ENCODE data around the gene DLG1.

The DLG1 gene

GRCh38 chr3:197014942-197015575 is 283.4 kb downstream of the DLG1 start:
- Histone ChIP-seq H2AFZ (ENCODE audit: low read depth, low read length) (no peak overlapping the region), H2BK12ac (ENCODE audit: low read length in 2 of 2) (no peak overlapping the region), H3K14ac (ENCODE audit: low read length in 2 of 2) (no peak overlapping the region), H3K9me3 (ENCODE audit: control insufficient read depth, low read length) (no peaks in the 10 kb centered on the region), H4K91ac (ENCODE audit: low read length) (no peak overlapping the region), H3K23ac (ENCODE audit: low read length in 2 of 2) (no peak overlapping the region), H4K8ac (ENCODE audit: low read length) (no peak overlapping the region), H2BK15ac (ENCODE audit: low read depth, poor library complexity, severe bottlenecking) (no peak overlapping the region), H3K4me1 (ENCODE audit: control insufficient read depth, insufficient read depth, low read depth, low read length) (no peaks in the 10 kb centered on the region), H3K79me1 (replicated peaks; ENCODE audit: low read length, poor library complexity, severe bottlenecking) (no peaks in the 10 kb centered on the region), H2AK5ac (ENCODE audit: low read length, severe bottlenecking) (no peak overlapping the region), H2BK5ac (ENCODE audit: low read depth, low read length, poor library complexity, severe bottlenecking) (no peak overlapping the region), H3K4me3 (ENCODE audit: insufficient read depth in 1 of 2, low read depth in 1 of 2, low read length in 2 of 2) (no peak overlapping the region), H2BK120ac (ENCODE audit: low read depth, low read length) (no peak overlapping the region), H3K36me3 (ENCODE audit: control insufficient read depth in 1 of 2, insufficient read depth in 2 of 2, low read depth in 1 of 2, low read length in 2 of 2) (no peaks in the 10 kb centered on the region), H3K18ac (ENCODE audit: low read depth in 1 of 2, low read length in 2 of 2) (no peak overlapping the region), H3K9ac (ENCODE audit: low read length) (no peak overlapping the region), H3K4me2 (ENCODE audit: low read length, poor library complexity, severe bottlenecking) (no peak overlapping the region), H3K27ac (ENCODE audit: low read length, poor library complexity, severe bottlenecking) (no peak overlapping the region), H3K27me3 (ENCODE audit: control insufficient read depth in 1 of 2, insufficient read depth in 1 of 2, low read length in 2 of 2) (peaks cover 11 to 29% of the 10 kb centered on the region in 2 experiments), H3K4ac (ENCODE audit: low read depth in 1 of 2, low read length in 2 of 2) (no peak overlapping the region)
- DNase-seq, result no peak
- WGBS, result 92% methylated on average over 22 of the region's 22 CpGs

- Histone ChIP-seq H3K4me3 (ENCODE audit: insufficient read depth in 1 of 2, low read depth in 1 of 2, low read length in 2 of 2) (no peak overlapping the region), H3K27me3 (ENCODE audit: control insufficient read depth in 1 of 2, insufficient read depth in 1 of 2, low read length in 2 of 2) (peaks cover 9 to 19% of the 10 kb centered on the region in 2 experiments)
- WGBS, result 95% methylated on average over 6 of the region's 6 CpGs
Observed at GRCh38 chr3:197014024-197014423, 284.4 kb downstream of the DLG1 start.

GRCh38 chr3:197012540-197012883 is 285.9 kb downstream of the DLG1 start:
- H3K36me3 ChIP-seq (ENCODE audit: control insufficient read depth in 1 of 2, insufficient read depth in 2 of 2, low read depth in 1 of 2, low read length in 2 of 2), result no peaks in the 10 kb centered on the region
- H2BK15ac ChIP-seq (ENCODE audit: low read depth, poor library complexity, severe bottlenecking), result no peak overlapping the region
- H3K4me2 ChIP-seq (ENCODE audit: low read length, poor library complexity, severe bottlenecking), result no peak overlapping the region
- H3K9me3 ChIP-seq (ENCODE audit: control insufficient read depth, low read length), result no peaks in the 10 kb centered on the region
- no peak overlapping the region for H2BK12ac ChIP-seq (ENCODE audit: low read length in 2 of 2)
- DNase-seq, result no peak
- WGBS, result 81% methylated on average over 6 of the region's 7 CpGs
- H4K91ac ChIP-seq (ENCODE audit: low read length), result no peak overlapping the region
- H3K9ac ChIP-seq (ENCODE audit: low read length), result no peak overlapping the region
- no peaks in the 10 kb centered on the region for H3K4me1 ChIP-seq (ENCODE audit: control insufficient read depth, insufficient read depth, low read depth, low read length)
- no peaks in the 10 kb centered on the region for H3K79me1 ChIP-seq (replicated peaks; ENCODE audit: low read length, poor library complexity, severe bottlenecking)
- H2BK5ac ChIP-seq (ENCODE audit: low read depth, low read length, poor library complexity, severe bottlenecking), result no peak overlapping the region
- no peak overlapping the region for H3K14ac ChIP-seq (ENCODE audit: low read length in 2 of 2)
- H2AK5ac ChIP-seq (ENCODE audit: low read length, severe bottlenecking), result no peak overlapping the region
- peaks cover 17 to 25% of the 10 kb centered on the region in 2 experiments for H3K27me3 ChIP-seq (ENCODE audit: control insufficient read depth in 1 of 2, insufficient read depth in 1 of 2, low read length in 2 of 2)
- no peak overlapping the region for H3K23ac ChIP-seq (ENCODE audit: low read length in 2 of 2)
- H2BK120ac ChIP-seq (ENCODE audit: low read depth, low read length), result no peak overlapping the region
- no peak overlapping the region for H4K8ac ChIP-seq (ENCODE audit: low read length)
- no peak overlapping the region for H3K4me3 ChIP-seq (ENCODE audit: insufficient read depth in 1 of 2, low read depth in 1 of 2, low read length in 2 of 2)
- H3K18ac ChIP-seq (ENCODE audit: low read depth in 1 of 2, low read length in 2 of 2), result no peak overlapping the region
- H3K4ac ChIP-seq (ENCODE audit: low read depth in 1 of 2, low read length in 2 of 2), result no peak overlapping the region
- no peak overlapping the region for H3K27ac ChIP-seq (ENCODE audit: low read length, poor library complexity, severe bottlenecking)
- H2AFZ ChIP-seq (ENCODE audit: low read depth, low read length), result no peak overlapping the region

More at GRCh38 chr3:197014024-197014423, 284.4 kb downstream of the DLG1 start:
- H2BK5ac ChIP-seq (ENCODE audit: low read depth, low read length, poor library complexity, severe bottlenecking), result no peak overlapping the region
- H3K79me1 ChIP-seq (replicated peaks; ENCODE audit: low read length, poor library complexity, severe bottlenecking), result no peaks in the 10 kb centered on the region
- H4K8ac ChIP-seq (ENCODE audit: low read length), result no peak overlapping the region
- no peaks in the 10 kb centered on the region for H3K4me1 ChIP-seq (ENCODE audit: control insufficient read depth, insufficient read depth, low read depth, low read length)
- H2AFZ ChIP-seq (ENCODE audit: low read depth, low read length), result no peak overlapping the region
- H3K9me3 ChIP-seq (ENCODE audit: control insufficient read depth, low read length), result no peaks in the 10 kb centered on the region
- no peak overlapping the region for H2BK15ac ChIP-seq (ENCODE audit: low read depth, poor library complexity, severe bottlenecking)
- no peak overlapping the region for H3K23ac ChIP-seq (ENCODE audit: low read length in 2 of 2)
- H3K18ac ChIP-seq (ENCODE audit: low read depth in 1 of 2, low read length in 2 of 2), result no peak overlapping the region
- no peak overlapping the region for H4K91ac ChIP-seq (ENCODE audit: low read length)
- no peak overlapping the region for H3K4ac ChIP-seq (ENCODE audit: low read depth in 1 of 2, low read length in 2 of 2)
- no peaks in the 10 kb centered on the region for H3K36me3 ChIP-seq (ENCODE audit: control insufficient read depth in 1 of 2, insufficient read depth in 2 of 2, low read depth in 1 of 2, low read length in 2 of 2)
- H2BK120ac ChIP-seq (ENCODE audit: low read depth, low read length), result no peak overlapping the region
- H3K14ac ChIP-seq (ENCODE audit: low read length in 2 of 2), result no peak overlapping the region
- H2BK12ac ChIP-seq (ENCODE audit: low read length in 2 of 2), result no peak overlapping the region
- no peak overlapping the region for H3K4me2 ChIP-seq (ENCODE audit: low read length, poor library complexity, severe bottlenecking)
- no peak for DNase-seq
- no peak overlapping the region for H3K9ac ChIP-seq (ENCODE audit: low read length)
- H2AK5ac ChIP-seq (ENCODE audit: low read length, severe bottlenecking), result no peak overlapping the region
- H3K27ac ChIP-seq (ENCODE audit: low read length, poor library complexity, severe bottlenecking), result no peak overlapping the region

GRCh38 chr3:197011780-197012539 is 286.5 kb downstream of the DLG1 start:
- Histone ChIP-seq H3K18ac (ENCODE audit: low read depth in 1 of 2, low read length in 2 of 2) (no peak overlapping the region), H3K9me3 (ENCODE audit: control insufficient read depth, low read length) (no peaks in the 10 kb centered on the region)
- WGBS, result 93% methylated on average over 25 of the region's 25 CpGs

More at GRCh38 chr3:197011780-197012539, 286.5 kb downstream of the DLG1 start:
- Histone ChIP-seq H3K27ac (ENCODE audit: low read length, poor library complexity, severe bottlenecking) (no peak overlapping the region), H3K36me3 (ENCODE audit: control insufficient read depth in 1 of 2, insufficient read depth in 2 of 2, low read depth in 1 of 2, low read length in 2 of 2) (no peaks in the 10 kb centered on the region), H3K14ac (ENCODE audit: low read length in 2 of 2) (no peak overlapping the region), H4K91ac (ENCODE audit: low read length) (no peak overlapping the region), H3K4me2 (ENCODE audit: low read length, poor library complexity, severe bottlenecking) (no peak overlapping the region), H3K9ac (ENCODE audit: low read length) (no peak overlapping the region), H2BK5ac (ENCODE audit: low read depth, low read length, poor library complexity, severe bottlenecking) (no peak overlapping the region), H3K4me3 (ENCODE audit: insufficient read depth in 1 of 2, low read depth in 1 of 2, low read length in 2 of 2) (no peak overlapping the region), H3K4me1 (ENCODE audit: control insufficient read depth, insufficient read depth, low read depth, low read length) (peaks cover 1% of the 10 kb centered on the region), H2AK5ac (ENCODE audit: low read length, severe bottlenecking) (no peak overlapping the region), H2BK12ac (ENCODE audit: low read length in 2 of 2) (no peak overlapping the region), H3K79me1 (replicated peaks; ENCODE audit: low read length, poor library complexity, severe bottlenecking) (no peaks in the 10 kb centered on the region), H2AFZ (ENCODE audit: low read depth, low read length) (no peak overlapping the region), H3K23ac (ENCODE audit: low read length in 2 of 2) (no peak overlapping the region), H3K4ac (ENCODE audit: low read depth in 1 of 2, low read length in 2 of 2) (no peak overlapping the region), H4K8ac (ENCODE audit: low read length) (no peak overlapping the region), H3K27me3 (ENCODE audit: control insufficient read depth in 1 of 2, insufficient read depth in 1 of 2, low read length in 2 of 2) (peaks cover 21 to 25% of the 10 kb centered on the region in 2 experiments), H2BK15ac (ENCODE audit: low read depth, poor library complexity, severe bottlenecking) (no peak overlapping the region), H2BK120ac (ENCODE audit: low read depth, low read length) (no peak overlapping the region)
- DNase-seq, result no peak
